MM.1S (cell line): Measurements from ENCODE around the gene HEATR5A.

Source experiments
- DNase-seq: peaks from one replicate; pipeline ENCODE4 v3.0.0-alpha.2; 2015
- H2AFZ ChIP-seq: fragments of 300-600 bp; sonication (generic); 2 replicates; pipeline ENCODE4 v1.6.0; 2016; ENCODE audit warnings: antibody characterized with exemption, low read length
- H3F3A ChIP-seq: fragments of 300-600 bp; sonication (generic); 2 replicates; pipeline ENCODE4 v1.6.1; 2016; ENCODE audit warnings: mild to moderate bottlenecking, antibody characterized with exemption, low read length, moderate library complexity, mixed read lengths; ENCODE audit not compliant: insufficient read depth
- H3K27ac ChIP-seq: fragments of 300-600 bp; sonication (generic); 2 replicates; pipeline ENCODE4 v1.5.1; 2016; ENCODE audit warnings: mild to moderate bottlenecking, low read length
- H3K27me3 ChIP-seq: fragments of 300-600 bp; sonication (generic); replicated peaks from 2 replicates; pipeline ENCODE4 v1.6.0; 2016; ENCODE audit warnings: low read length; ENCODE audit not compliant: insufficient read depth
- H3K36me3 ChIP-seq: fragments of 300-600 bp; sonication (generic); replicated peaks from 2 replicates; pipeline ENCODE4 v1.6.1; 2016; ENCODE audit warnings: mild to moderate bottlenecking, low read length, mixed read lengths; ENCODE audit not compliant: insufficient read depth
- H3K4me1 ChIP-seq: fragments of 300-600 bp; sonication (generic); 2 replicates; pipeline ENCODE4 v1.6.1; 2016; ENCODE audit warnings: low read length, mixed read lengths
- H3K4me2 ChIP-seq: fragments of 300-600 bp; sonication (generic); 2 replicates; pipeline ENCODE4 v1.6.0; 2016; ENCODE audit warnings: low read depth, low read length
- H3K4me3 ChIP-seq: fragments of 300-600 bp; sonication (generic); 2 replicates; pipeline ENCODE4 v1.5.1; 2016; ENCODE audit warnings: low read length, mixed read lengths
- H3K79me2 ChIP-seq: fragments of 300-600 bp; sonication (generic); 2 replicates; pipeline ENCODE4 v1.6.1; 2016; ENCODE audit warnings: mixed run types, low read length, mixed read lengths
- H3K9ac ChIP-seq: fragments of 300-600 bp; sonication (generic); 2 replicates; pipeline ENCODE4 v1.6.1; 2016; ENCODE audit warnings: low read length, mixed read lengths
- H3K9me2 ChIP-seq: fragments of 300-600 bp; sonication (generic); replicated peaks from 2 replicates; pipeline ENCODE4 v1.6.1; 2016; ENCODE audit warnings: mild to moderate bottlenecking, low read length, mixed read lengths; ENCODE audit not compliant: insufficient read depth
- H3K9me3 ChIP-seq: fragments of 300-600 bp; sonication (generic); replicated peaks from 2 replicates; pipeline ENCODE4 v1.6.1; 2016; ENCODE audit warnings: mild to moderate bottlenecking, low read length, mixed read lengths; ENCODE audit not compliant: insufficient read depth
- H4K20me1 ChIP-seq: fragments of 300-600 bp; sonication (generic); 2 replicates; pipeline ENCODE4 v1.6.1; 2016; ENCODE audit warnings: mild to moderate bottlenecking, low read length, moderate library complexity, mixed read lengths; ENCODE audit not compliant: insufficient read depth
- CTCF ChIP-seq: fragments of 300-600 bp; sonication (generic); IDR thresholded peaks from 2 replicates; pipeline ENCODE4 v1.5.1; 2016; ENCODE audit warnings: antibody characterized with exemption, low read length, mixed read lengths
- EZH2 ChIP-seq: fragments of 300-600 bp; sonication (generic); optimal IDR thresholded peaks from 2 replicates; pipeline ENCODE3; 2017; ENCODE audit warnings: low read depth, mild to moderate bottlenecking, antibody characterized with exemption, low read length, mixed read lengths
- EZH2phosphoT487 ChIP-seq: fragments of 300-600 bp; sonication (generic); IDR thresholded peaks from 2 replicates; pipeline ENCODE4 v1.6.1; 2018; ENCODE audit warnings: antibody characterized with exemption, low read length

HEATR5A gene

GRCh38 chr14:31377433-31377832 is 42.9 kb downstream of the HEATR5A start:
- Histone ChIP-seq H3K4me3 (no peak overlapping the region), H3K79me2 (no peaks in the 10 kb centered on the region), H3K9ac (no peak overlapping the region), H3K4me2 (no peak overlapping the region), H3K9me2 (no peaks in the 10 kb centered on the region), H3K27me3 (no peaks in the 10 kb centered on the region), H3F3A (no peaks in the 10 kb centered on the region), H4K20me1 (no peaks in the 10 kb centered on the region), H3K36me3 (no peaks in the 10 kb centered on the region), H3K27ac (no peak overlapping the region), H2AFZ (no peak overlapping the region), H3K4me1 (no peaks in the 10 kb centered on the region), H3K9me3 (no peaks in the 10 kb centered on the region)
- no peak for DNase-seq
- TF ChIP-seq CTCF (no peak), EZH2phosphoT487 (no peak), EZH2 (no peak)

- H3K36me3 ChIP-seq = no peaks in the 10 kb centered on the region
- DNase-seq = no peak
These were observed 48.7 kb downstream of the HEATR5A start for GRCh38 chr14:31371646-31372045.

GRCh38 chr14:31363331-31364073 is 56.8 kb downstream of the HEATR5A start:
- Histone ChIP-seq H3K4me2 (no peak overlapping the region), H4K20me1 (no peaks in the 10 kb centered on the region), H3K9me2 (no peaks in the 10 kb centered on the region), H3K9me3 (no peaks in the 10 kb centered on the region), H3K27me3 (no peaks in the 10 kb centered on the region), H3K79me2 (no peaks in the 10 kb centered on the region), H3K9ac (no peak overlapping the region), H3K36me3 (no peaks in the 10 kb centered on the region), H2AFZ (no peak overlapping the region), H3F3A (no peaks in the 10 kb centered on the region), H3K4me3 (no peak overlapping the region), H3K27ac (no peak overlapping the region), H3K4me1 (no peaks in the 10 kb centered on the region)
- TF ChIP-seq CTCF = no peak
- TF ChIP-seq EZH2phosphoT487 = no peak
- TF ChIP-seq EZH2 = no peak
- no peak for DNase-seq

More at GRCh38 chr14:31371646-31372045, 48.7 kb downstream of the HEATR5A start:
- H3K9ac ChIP-seq = no peak overlapping the region
- no peaks in the 10 kb centered on the region for H3K4me1 ChIP-seq
- H3K9me2 ChIP-seq = no peaks in the 10 kb centered on the region
- no peak overlapping the region for H3K27ac ChIP-seq
- no peak overlapping the region for H2AFZ ChIP-seq
- H3K4me3 ChIP-seq = no peak overlapping the region
- no peak overlapping the region for H3K4me2 ChIP-seq
- TF ChIP-seq CTCF (no peak), EZH2 (no peak), EZH2phosphoT487 (no peak)
- no peaks in the 10 kb centered on the region for H3K27me3 ChIP-seq
- no peaks in the 10 kb centered on the region for H3K9me3 ChIP-seq
- no peaks in the 10 kb centered on the region for H3K79me2 ChIP-seq
- H3F3A ChIP-seq = no peaks in the 10 kb centered on the region
- no peaks in the 10 kb centered on the region for H4K20me1 ChIP-seq
